HepG2 (cell line): ENCODE results near the gene CBX2. TPM values are rescaled to one million over a fixed set of nuclear protein-coding genes. Genes with fewer than 3 reads are reported as not detected.
A peak's percentile ranks its signal among the peaks of the same experiment; 100 is the strongest.

Experiments
- AGO1 ChIP-seq: fragments of 200-400 bp; formaldehyde crosslinking; IDR thresholded peaks from 2 replicates; pipeline ENCODE4 v1.6.1; 2017; ENCODE audit warnings: mild to moderate bottlenecking, low read depth, low read length, moderate library complexity; ENCODE audit not compliant: poor library complexity, severe bottlenecking
- CC2D1A ChIP-seq: sonication (generic); formaldehyde crosslinking; IDR thresholded peaks from 2 replicates; pipeline ENCODE4 v1.8.1; 2023; ENCODE audit warnings: mild to moderate bottlenecking, missing genetic modification reagents
- FOXC1 ChIP-seq: sonication (generic); formaldehyde crosslinking; IDR thresholded peaks from 2 replicates; pipeline ENCODE4 v1.8.0; 2022; ENCODE audit warnings: mild to moderate bottlenecking, missing genetic modification reagents, borderline replicate concordance
- GABPB1 ChIP-seq: IDR thresholded peaks from 2 replicates; pipeline ENCODE4 v1.6.1; 2016; ENCODE audit warnings: mild to moderate bottlenecking, missing genetic modification reagents, moderate library complexity, missing compliant biosample characterization
- HIVEP1 ChIP-seq: sonication (generic); formaldehyde crosslinking; IDR thresholded peaks from 2 replicates; pipeline ENCODE4 v1.4.0; 2020; ENCODE audit warnings: mild to moderate bottlenecking, missing genetic modification reagents
- KDM1A ChIP-seq: IDR thresholded peaks from 2 replicates; pipeline ENCODE4 v1.6.1; 2016; ENCODE audit warnings: missing compliant biosample characterization
- MYC ChIP-seq: sonication (generic); formaldehyde crosslinking; IDR thresholded peaks from 2 replicates; pipeline ENCODE4 v1.9.0; 2021; ENCODE audit warnings: missing genetic modification reagents, borderline replicate concordance
- SIX1 ChIP-seq: sonication (generic); formaldehyde crosslinking; IDR thresholded peaks from 2 replicates; pipeline ENCODE4 v1.4.0; 2020; ENCODE audit warnings: missing genetic modification reagents, borderline replicate concordance
- SP2 ChIP-seq: sonication (generic); formaldehyde crosslinking; IDR thresholded peaks from 2 replicates; pipeline ENCODE4 v1.5.1; 2020; ENCODE audit warnings: mild to moderate bottlenecking, missing genetic modification reagents
- TMF1 ChIP-seq: sonication (generic); formaldehyde crosslinking; IDR thresholded peaks from 2 replicates; pipeline ENCODE4 v1.8.1; 2022; ENCODE audit warnings: low read depth, missing genetic modification reagents
- ZBTB25 ChIP-seq: IDR thresholded peaks from 2 replicates; pipeline ENCODE4 v1.6.1; 2018; ENCODE audit warnings: missing genetic modification reagents
- ZFP91 ChIP-seq: sonication (generic); formaldehyde crosslinking; IDR thresholded peaks from 2 replicates; pipeline ENCODE4 v1.9.0; 2022; ENCODE audit warnings: missing genetic modification reagents, mild to moderate bottlenecking, borderline replicate concordance
- ZFY ChIP-seq: sonication (generic); formaldehyde crosslinking; IDR thresholded peaks from 2 replicates; pipeline ENCODE4 v1.4.0; 2020; ENCODE audit warnings: missing genetic modification reagents
- ZNF264 ChIP-seq: sonication (generic); formaldehyde crosslinking; IDR thresholded peaks from 2 replicates; pipeline ENCODE4 v1.4.0; 2020; ENCODE audit warnings: missing genetic modification reagents
- ZNF407 ChIP-seq: sonication (generic); formaldehyde crosslinking; IDR thresholded peaks from one replicate; pipeline ENCODE4 v1.5.1; 2020; ENCODE audit warnings: mild to moderate bottlenecking, missing genetic modification reagents; ENCODE audit errors: not compliant biosample characterization
- ZNF652 ChIP-seq: IDR thresholded peaks from 2 replicates; pipeline ENCODE4 v1.6.1; 2016; ENCODE audit warnings: low read depth, borderline replicate concordance
- polyA plus RNA-seq, 8 experiments: library from polyadenylated mRNA; depleted of rRNA in 3 of 8; stranded (reverse) in 7 of 8; unstranded in 1 of 8; fragments of >200 nt; fragmentation: Illumina TruSeq in 4 of 8; extraction: Trizol in 4 of 8; gene quantifications; 2 replicates each; pipeline versions ENCODE4 v1.2.1 to v1.2.3, GENCODE V29; 2011 to 2016; ENCODE audit warnings: low read depth in 4 of 8, missing spikeins in 1 of 8, mixed read lengths in 1 of 8; ENCODE audit not compliant: insufficient read depth in 1 of 8
- total RNA-seq, 5 experiments: library from RNA; depleted of rRNA; stranded (reverse); fragments of >200 nt; fragmentation: Illumina TruSeq; extraction: Trizol; gene quantifications; 2 replicates each; pipeline ENCODE4 v1.2.3, GENCODE V29; 2016; ENCODE audit warnings: low read depth in 1 of 5

The CBX2 gene
- total and polyA plus RNA-seq, 2 of the 13 experiments (the other 11 are each of a cell fraction or from before 2014, with no cell fraction given) = 14.5 to 31.1 TPM

GRCh38 chr17:79778504-79779083 lies 646 bp downstream of the CBX2 start (continued):
- TF ChIP-seq ZNF407 (CRISPR knock-in tag) (no peak), FOXC1 (CRISPR knock-in tag) (no peak), HIVEP1 (CRISPR knock-in tag) (peak; percentile 41; the same call in 1 of the 2 replicates), SIX1 (CRISPR knock-in tag) (0 out of 2 replicates have a peak, but pooled peaks have one; percentile 44), CC2D1A (CRISPR knock-in tag) (no peak), MYC (peak; percentile 26; the same call in 1 of the 2 replicates), ZNF264 (no peak), ZBTB25 (no peak), TMF1 (CRISPR knock-in tag) (no peak), SP2 (no peak), ZNF652 (CRISPR knock-in tag) (no peak), GABPB1 (CRISPR knock-in tag) (peak; percentile 54; the same call in 1 of the 2 replicates), ZFP91 (CRISPR knock-in tag) (peak; percentile 39; the same call in 1 of the 2 replicates), ZFY (CRISPR knock-in tag) (0 out of 2 replicates have a peak, but pooled peaks have one; percentile 4), KDM1A (CRISPR knock-in tag) (no peak), AGO1 (peak; percentile 56)
